ENCODE data around the gene ALOXE3.
A peak's percentile ranks its signal among the peaks of the same experiment; 100 is the strongest.

ALOXE3 gene

GRCh38 chr17:8100763-8101162 lies 17.6 kb downstream of the ALOXE3 start:
- H3K4me3 ChIP-seq (replicated peaks in 1 of 2; ENCODE audit: low read depth in 2 of 2, low read length in 2 of 2), result no peak overlapping the region
- no peak for DNase-seq (ENCODE audit: low read depth in 2 of 2)
- TF ChIP-seq CTCF (IDR thresholded peaks at IDR 0.05; ENCODE audit: low read depth, low read length), result no peak

- no peak for TF ChIP-seq CTCF (IDR thresholded peaks at IDR 0.05; ENCODE audit: low read depth, low read length)
- no peak for DNase-seq (ENCODE audit: low read depth in 2 of 2)
These were observed 18.2 kb downstream of the ALOXE3 start for GRCh38 chr17:8100111-8100510.

GRCh38 chr17:8096541-8096940 lies 21.8 kb downstream of the ALOXE3 start:
- DNase-seq (ENCODE audit: low read depth in 2 of 2), result no peak
- TF ChIP-seq CTCF (IDR thresholded peaks at IDR 0.05; ENCODE audit: low read depth, low read length), result no peak
- H3K4me3 ChIP-seq (replicated peaks in 1 of 2; ENCODE audit: low read depth in 2 of 2, low read length in 2 of 2), result no peak overlapping the region

More at GRCh38 chr17:8100111-8100510, 18.2 kb downstream of the ALOXE3 start:
- no peak overlapping the region for H3K4me3 ChIP-seq (replicated peaks in 1 of 2; ENCODE audit: low read depth in 2 of 2, low read length in 2 of 2)

- no peak overlapping the region for H3K4me3 ChIP-seq (replicated peaks in 1 of 2; ENCODE audit: low read depth in 2 of 2, low read length in 2 of 2)
- no peak for TF ChIP-seq CTCF (IDR thresholded peaks at IDR 0.05; ENCODE audit: low read depth, low read length)
- DNase-seq (ENCODE audit: low read depth in 2 of 2), result no peak
These were observed 23.0 kb downstream of the ALOXE3 start for GRCh38 chr17:8095361-8095760.

GRCh38 chr17:8091033-8091687 lies 27.2 kb downstream of the ALOXE3 start:
- TF ChIP-seq CTCF (IDR thresholded peaks at IDR 0.05; ENCODE audit: low read depth, low read length), result no peak
- H3K4me3 ChIP-seq (replicated peaks in 1 of 2; ENCODE audit: low read depth in 2 of 2, low read length in 2 of 2), result no peak overlapping the region
- peak in 1 of 2 donors; percentile 19 for DNase-seq (ENCODE audit: low read depth in 2 of 2)

GRCh38 chr17:8089728-8090127 lies 28.6 kb downstream of the ALOXE3 start:
- no peak for TF ChIP-seq CTCF (IDR thresholded peaks at IDR 0.05; ENCODE audit: low read depth, low read length)
- no peak for DNase-seq (ENCODE audit: low read depth in 2 of 2)
- H3K4me3 ChIP-seq (replicated peaks in 1 of 2; ENCODE audit: low read depth in 2 of 2, low read length in 2 of 2), result no peak overlapping the region

GRCh38 chr17:8087952-8088230 lies 30.4 kb downstream of the ALOXE3 start:
- no peak overlapping the region for H3K4me3 ChIP-seq (replicated peaks in 1 of 2; ENCODE audit: low read depth in 2 of 2, low read length in 2 of 2)
- no peak for DNase-seq (ENCODE audit: low read depth in 2 of 2)
- no peak for TF ChIP-seq CTCF (IDR thresholded peaks at IDR 0.05; ENCODE audit: low read depth, low read length)
